Pancreas (tissue), 10 donors: ENCODE data around the gene WWP2. TPM values are rescaled to one million over a fixed set of nuclear protein-coding genes. Genes with fewer than 3 reads are reported as not detected.
A peak's percentile ranks its signal among the peaks of the same experiment; 100 is the strongest.

Experiments
- ATAC-seq, 4 donors: fragments of 200-7000 bp; cut with Tn5 transposase; one replicate each; pipeline versions ENCODE4 v1.8.0 to v1.9.1; 2020; ENCODE audit warnings: mild to moderate bottlenecking in 4 of 4, moderate library complexity in 4 of 4
- DNase-seq, 6 donors: peaks; one replicate each; pipeline ENCODE4 v3.0.0-alpha.2; 2020
- FAIRE-seq: peaks from 2 replicates; lab custom pipeline; 2012; peaks lifted over from hg19 to GRCh38; lab: Jason Lieb, UNC
- H3K27ac ChIP-seq, 4 donors: fragments of 200-600 bp; sonication (generic); 1 replicate in 3 of 4; 2 replicates in 1 of 4; pipeline versions ENCODE4 v1.5.0 to v1.8.0; 2020
- H3K27me3 ChIP-seq, 4 donors: fragments of 200-600 bp; one replicate each; pipeline ENCODE4 v1.8.0; 2021
- H3K36me3 ChIP-seq, 3 donors: fragments of 200-600 bp; sonication (generic) in 1 of 3; one replicate each; pipeline versions ENCODE4 v1.5.0 to v1.8.0; 2020 to 2021
- H3K4me1 ChIP-seq, 3 donors: fragments of 200-600 bp; one replicate each; pipeline ENCODE4 v1.8.0; 2021
- H3K4me3 ChIP-seq, 4 donors: fragments of 200-600 bp; sonication (generic) in 2 of 4; one replicate each; pipeline versions ENCODE4 v1.5.0 to v1.8.0; 2020 to 2021
- H3K9me3 ChIP-seq, 4 donors: fragments of 200-600 bp; one replicate each; pipeline ENCODE4 v1.8.0; 2021
- CTCF ChIP-seq, 4 donors: fragments of 200-600 bp; sonication (generic) in 3 of 4; IDR thresholded peaks; one replicate each; pipeline versions ENCODE4 v1.5.0 to v1.8.0; 2021; ENCODE audit warnings: antibody characterized with exemption in 4 of 4
- WGBS, 2 donors: extraction: QIAGEN DNeasy Blood & Tissue Kit; methylation state at CpG; one replicate each; pipeline ENCODE4 v1.1.7; 2013; 5-methylcytosine and 5-hydroxymethylcytosine counted together
- intact Hi-C, 3 donors: fragments of 100-400 bp; cut with DNase I; formaldehyde crosslinking; loops; one replicate each; pipeline versions ENCODE4 v1.11.1 to v1.14.2; 2022
- polyA plus RNA-seq, 2 donors: library from polyadenylated mRNA; stranded (reverse); fragments of 200-250 nt; gene quantifications; one replicate each; pipeline ENCODE4 v1.2.3, GENCODE V29; 2013
- total RNA-seq, 6 donors: library from RNA; stranded (reverse); fragmentation: NEBNext Ultra II Directional in 4 of 6; extraction: Animal tissue kit (Norgen Biotek cat#: 25700) in 4 of 6; gene quantifications; one replicate each; pipeline versions ENCODE4 v1.2.1 to v1.2.4, GENCODE V29; 2021 to 2023
- donor health status: healthy with polysubstance abuse.
- donor health status: DM: no; HTN: no; CAD: no; lungs with moderate emphysema.
- donor health status: DM: no; HTN: no; CAD: no.
- donor health status: control.
- donor health status: control.
- donor health status: Bipolar disorder and iron deficiency.
- donor health status: DM: yes; HTN: yes; CAD: no.
- donor health status: DM: no; HTN: no; CAD: no.
- donor health status: DM: no; HTN: no; CAD: no.
- donor health status: DM: yes; HTN: yes; CAD: no.

Gene WWP2
- total and polyA plus RNA-seq, 8 donors = 27.4 to 50.4 (median 35.4) TPM

GRCh38 chr16:69906838-69907401 lies 144.8 kb downstream of the WWP2 start:
- H3K27ac ChIP-seq = no peak overlapping the region
- ATAC-seq (peak in 1 of 4 donors; percentile 18), FAIRE-seq (no peak), DNase-seq (no peak)
- H3K4me3 ChIP-seq = no peak overlapping the region
- peaks cover 0 to 5% (median 0%) of the 10 kb centered on the region in 3 donors for H3K4me1 ChIP-seq
- no peaks in the 10 kb centered on the region for H3K36me3 ChIP-seq
- no peaks in the 10 kb centered on the region for H3K9me3 ChIP-seq
- TF ChIP-seq CTCF (IDR thresholded peaks at IDR 0.05) = no peak
- intact Hi-C loops = no loop called here
- WGBS, 2 donors = 90 to 95% methylated on average over 6 of the region's 6 CpGs
- H3K27me3 ChIP-seq = no peaks in the 10 kb centered on the region

GRCh38 chr16:69909043-69909442 lies 146.9 kb downstream of the WWP2 start:
- no peaks in the 10 kb centered on the region for H3K36me3 ChIP-seq
- no peaks in the 10 kb centered on the region for H3K27me3 ChIP-seq
- H3K27ac ChIP-seq = no peak overlapping the region
- peaks cover 0 to 5% (median 0%) of the 10 kb centered on the region in 3 donors for H3K4me1 ChIP-seq
- H3K4me3 ChIP-seq = no peak overlapping the region
- TF ChIP-seq CTCF (IDR thresholded peaks at IDR 0.05) = no peak
- WGBS, 2 donors = 96 to 98% methylated on average over 8 of the region's 8 CpGs
- intact Hi-C loops = no loop called here
- ATAC-seq (no peak), DNase-seq (no peak), FAIRE-seq (no peak)
- no peaks in the 10 kb centered on the region for H3K9me3 ChIP-seq

GRCh38 chr16:69909760-69910159 lies 147.6 kb downstream of the WWP2 start:
- no peak overlapping the region for H3K4me3 ChIP-seq
- peaks cover 0 to 5% (median 0%) of the 10 kb centered on the region in 3 donors for H3K4me1 ChIP-seq
- no peak for TF ChIP-seq CTCF (IDR thresholded peaks at IDR 0.05)
- 68 to 69% methylated on average over 7 of the region's 7 CpGs for WGBS, 2 donors
- no peak overlapping the region for H3K27ac ChIP-seq
- ATAC-seq (no peak), DNase-seq (no peak), FAIRE-seq (no peak)
- intact Hi-C loops = no loop called here
- H3K9me3 ChIP-seq = no peaks in the 10 kb centered on the region
- H3K36me3 ChIP-seq = no peaks in the 10 kb centered on the region
- H3K27me3 ChIP-seq = no peaks in the 10 kb centered on the region

- no peak for FAIRE-seq
- WGBS, 2 donors = 63 to 82% methylated on average over 3 of the region's 3 CpGs
These were observed 148.8 kb downstream of the WWP2 start for GRCh38 chr16:69910964-69911363.

More at GRCh38 chr16:69910964-69911363, 148.8 kb downstream of the WWP2 start:
- DNase-seq (no peak), ATAC-seq (no peak)
- intact Hi-C loops = no loop called here
- TF ChIP-seq CTCF (IDR thresholded peaks at IDR 0.05) = no peak
- Histone ChIP-seq H3K9me3 (no peaks in the 10 kb centered on the region), H3K27ac (no peak overlapping the region), H3K27me3 (no peaks in the 10 kb centered on the region), H3K4me3 (no peak overlapping the region), H3K4me1 (peaks cover 0 to 5% (median 0%) of the 10 kb centered on the region in 3 donors), H3K36me3 (no peaks in the 10 kb centered on the region)
